SK-N-SH (cell line): ENCODE results near the gene FHOD3. TPM values are rescaled to one million over a fixed set of nuclear protein-coding genes. Genes with fewer than 3 reads are reported as not detected.

ENCODE experiments used
- CTCF ChIA-PET: fragments of 300-600, 350-600 bp; formaldehyde crosslinking; extraction: SDS; loops from one replicate; lab custom pipeline; 2021; lab: Yijun Ruan, JAX
- POLR2A ChIA-PET: fragments of 350-600 bp; sonication (Branson Sonifier 250); formaldehyde crosslinking; extraction: SDS; loops from one replicate; lab custom pipeline; 2020; ENCODE audit warnings: antibody characterized with exemption, inconsistent platforms; lab: Yijun Ruan, JAX
- DNase-seq: peaks from one replicate; pipeline ENCODE4 v3.0.0; 2012
- H2AFZ ChIP-seq: fragments of 200-600 bp; sonication (generic); 2 replicates; pipeline ENCODE4 v1.8.1; 2016; ENCODE audit warnings: antibody characterized with exemption, mild to moderate bottlenecking, low read depth
- H3F3A ChIP-seq: fragments of 200-600 bp; sonication (generic); replicated peaks from 2 replicates; pipeline ENCODE3; 2016; ENCODE audit warnings: antibody characterized with exemption, mild to moderate bottlenecking; ENCODE audit not compliant: insufficient read depth
- H3K27ac ChIP-seq, 2 experiments: fragments of 200-500 bp in 1 of 2; fragments of 200-600 bp in 1 of 2; sonication (Bioruptor generic) in 1 of 2; sonication (generic), shearing (Covaris generic) in 1 of 2; 2 replicates each; pipeline versions ENCODE4 v1.5.1 to v1.6.1; 2014 to 2016; ENCODE audit warnings: low read depth in 2 of 2, inconsistent platforms in 1 of 2, low read length in 1 of 2, mild to moderate bottlenecking in 1 of 2, mixed read lengths in 1 of 2
- H3K27me3 ChIP-seq: fragments of 200-600 bp; sonication (generic), shearing (Covaris generic); 2 replicates; pipeline ENCODE4 v1.6.1; 2016; ENCODE audit warnings: mixed run types; ENCODE audit not compliant: insufficient read depth
- H3K36me3 ChIP-seq, 2 experiments: fragments of 200-500 bp in 1 of 2; fragments of 200-600 bp in 1 of 2; sonication (Bioruptor generic) in 1 of 2; sonication (generic) in 1 of 2; replicated peaks in 1 of 2; 2 replicates each; pipeline versions ENCODE3 to v1.5.1; 2014 to 2016; ENCODE audit warnings: low read length in 1 of 2, mild to moderate bottlenecking in 1 of 2; ENCODE audit not compliant: insufficient read depth in 2 of 2, control insufficient read depth in 1 of 2
- H3K4me1 ChIP-seq, 2 experiments: fragments of 200-500 bp in 1 of 2; fragments of 200-600 bp in 1 of 2; sonication (Bioruptor generic) in 1 of 2; sonication (generic), shearing (Covaris generic) in 1 of 2; 2 replicates each; pipeline versions ENCODE4 v1.5.1 to v1.6.1; 2014 to 2016; ENCODE audit warnings: low read depth in 1 of 2, low read length in 1 of 2, mixed run types in 1 of 2; ENCODE audit not compliant: insufficient read depth in 2 of 2, control insufficient read depth in 1 of 2
- H3K4me2 ChIP-seq: fragments of 200-600 bp; sonication (generic), shearing (Covaris generic); 2 replicates; pipeline ENCODE4 v1.6.1; 2017; ENCODE audit warnings: mixed run types
- H3K4me3 ChIP-seq, 2 experiments: fragments of 200-500 bp in 1 of 2; fragments of 200-600 bp in 1 of 2; sonication (Bioruptor generic) in 1 of 2; sonication (generic), shearing (Covaris generic) in 1 of 2; 2 replicates each; pipeline versions ENCODE4 v1.5.1 to v1.8.1; 2014 to 2016; ENCODE audit warnings: low read depth in 2 of 2, inconsistent platforms in 1 of 2, low read length in 1 of 2, mild to moderate bottlenecking in 1 of 2, mixed read lengths in 1 of 2, moderate library complexity in 1 of 2
- H3K79me2 ChIP-seq: fragments of 200-600 bp; sonication (generic); 2 replicates; pipeline ENCODE4 v1.8.1; 2017; ENCODE audit warnings: mild to moderate bottlenecking; ENCODE audit not compliant: insufficient read depth
- H3K9ac ChIP-seq: fragments of 200-600 bp; sonication (generic); 2 replicates; pipeline ENCODE4 v1.6.1; 2017; ENCODE audit warnings: mixed run types
- H3K9me2 ChIP-seq: fragments of 200-600 bp; sonication (generic); 2 replicates; pipeline ENCODE4 v1.6.1; 2017; ENCODE audit warnings: mixed run types
- H3K9me3 ChIP-seq: fragments of 200-600 bp; sonication (generic); 2 replicates; pipeline ENCODE4 v1.6.1; 2017; ENCODE audit warnings: mixed run types, mild to moderate bottlenecking, moderate library complexity
- H4K20me1 ChIP-seq: fragments of 200-600 bp; sonication (generic); 2 replicates; pipeline ENCODE4 v1.6.1; 2017; ENCODE audit warnings: mild to moderate bottlenecking, mixed run types; ENCODE audit not compliant: insufficient read depth
- CHD2 ChIP-seq: fragments of 150-350 bp; IDR thresholded peaks from 2 replicates; pipeline ENCODE4 v1.6.1; 2018; ENCODE audit warnings: low read length; ENCODE audit not compliant: partially characterized antibody
- CTCF ChIP-seq: fragments of 200-600 bp; sonication (generic); IDR thresholded peaks from 2 replicates; pipeline ENCODE4 v1.6.1; 2017; ENCODE audit warnings: antibody characterized with exemption, mild to moderate bottlenecking, moderate library complexity
- ELF1 ChIP-seq: IDR thresholded peaks from 2 replicates; pipeline ENCODE4 v1.4.0; 2012
- EZH2phosphoT487 ChIP-seq: fragments of 200-600 bp; sonication (generic); IDR thresholded peaks from 2 replicates; pipeline ENCODE4 v1.6.1; 2017; ENCODE audit warnings: low read depth, mixed run types, mild to moderate bottlenecking, antibody characterized with exemption, moderate library complexity, borderline replicate concordance
- FOXM1 ChIP-seq: IDR thresholded peaks from 2 replicates; pipeline ENCODE4 v1.4.0; 2012; ENCODE audit warnings: low read depth, mild to moderate bottlenecking
- GABPA ChIP-seq: IDR thresholded peaks from 2 replicates; pipeline ENCODE4 v1.4.0; 2012; ENCODE audit warnings: low read depth, mild to moderate bottlenecking
- GATA2 ChIP-seq: sonication (generic); formaldehyde crosslinking; IDR thresholded peaks from 2 replicates; pipeline ENCODE4 v1.5.0; 2020; ENCODE audit warnings: mild to moderate bottlenecking, missing genetic modification reagents
- MAX ChIP-seq: IDR thresholded peaks from 2 replicates; pipeline ENCODE4 v1.4.0; 2012; ENCODE audit warnings: low read depth
- MEF2A ChIP-seq: IDR thresholded peaks from 2 replicates; pipeline ENCODE4 v1.4.0; 2012; ENCODE audit warnings: low read depth, borderline replicate concordance
- MXI1 ChIP-seq: IDR thresholded peaks from 2 replicates; pipeline ENCODE4 v1.6.1; 2012; ENCODE audit warnings: mild to moderate bottlenecking, low read depth, low read length, improper control_type of control experiment
- NFIC ChIP-seq: IDR thresholded peaks from 2 replicates; pipeline ENCODE4 v1.4.0; 2012; ENCODE audit warnings: borderline replicate concordance
- NRF1 ChIP-seq: IDR thresholded peaks from 2 replicates; pipeline ENCODE4 v1.6.1; 2012; ENCODE audit warnings: low read depth, mild to moderate bottlenecking, low read length
- PBX3 ChIP-seq: IDR thresholded peaks from 2 replicates; pipeline ENCODE4; 2012
- RAD21 ChIP-seq: IDR thresholded peaks from 2 replicates; pipeline ENCODE4 v1.6.1; 2012; ENCODE audit warnings: mild to moderate bottlenecking, low read length
- RFX5 ChIP-seq: IDR thresholded peaks from 2 replicates; pipeline ENCODE4 v1.6.1; 2012; ENCODE audit warnings: mild to moderate bottlenecking, improper control_type of control experiment, low read length
- TCF12 ChIP-seq: IDR thresholded peaks from 2 replicates; pipeline ENCODE4 v1.4.0; 2012
- TEAD4 ChIP-seq: IDR thresholded peaks from 2 replicates; pipeline ENCODE4 v1.4.0; 2012; ENCODE audit warnings: mild to moderate bottlenecking, borderline replicate concordance; ENCODE audit not compliant: insufficient read depth
- USF1 ChIP-seq: IDR thresholded peaks from 2 replicates; pipeline ENCODE4 v1.4.0; 2012; ENCODE audit warnings: low read depth, borderline replicate concordance
- USF2 ChIP-seq: fragments of 150-350 bp; IDR thresholded peaks from 2 replicates; pipeline ENCODE4 v1.6.1; 2017; ENCODE audit warnings: antibody characterized with exemption, low read length, low read depth, borderline replicate concordance
- WGBS: methylation state at CpG from one replicate; pipeline ENCODE4 v1.1.6; 2017; ENCODE audit warnings: low lambda C conversion rate; 5-methylcytosine and 5-hydroxymethylcytosine counted together
- polyA plus RNA-seq, 3 experiments: library from polyadenylated mRNA; depleted of rRNA; stranded (reverse); fragments of >200 nt; gene quantifications; 2 replicates each; pipeline ENCODE4 v1.2.3, GENCODE V29; 2012

FHOD3 gene
- polyA plus RNA-seq, 1 of the 3 experiments (the other 2 are of a cell fraction): 10.9 TPM

GRCh38 chr18:36514778-36515177 lies 217.3 kb downstream of the FHOD3 start:
- Histone ChIP-seq H3K4me3 (no peak overlapping the region), H3K79me2 (no peaks in the 10 kb centered on the region), H3K4me1 (peaks cover 0 to 32% of the 10 kb centered on the region in 2 experiments; a peak in 2 of 4 replicates), H3K27me3 (no peaks in the 10 kb centered on the region), H3K9me2 (no peaks in the 10 kb centered on the region), H3K36me3 (peaks cover 0 to 3% of the 10 kb centered on the region in 2 experiments), H2AFZ (no peak overlapping the region), H3K9me3 (no peaks in the 10 kb centered on the region), H3K4me2 (no peak overlapping the region), H3K27ac (no peak overlapping the region), H4K20me1 (no peaks in the 10 kb centered on the region), H3F3A (no peaks in the 10 kb centered on the region), H3K9ac (no peak overlapping the region)
- POLR2A ChIA-PET: no interaction called here
- no peak for DNase-seq
- CTCF ChIA-PET: interaction anchor here (0.7 kb wide), 1 partner anchor 12 kb away, joined by 3 read pairs; no protein-coding TSS in a partner anchor
- TF ChIP-seq CTCF (no peak), TEAD4 (no peak), USF2 (no peak), MAX (no peak), ELF1 (no peak), NFIC (no peak), RFX5 (no peak), RAD21 (no peak), CHD2 (no peak), GATA2 (CRISPR knock-in tag) (no peak), MEF2A (no peak), NRF1 (no peak), EZH2phosphoT487 (no peak), TCF12 (no peak), GABPA (no peak), PBX3 (no peak), FOXM1 (no peak), USF1 (no peak), MXI1 (no peak)
- 92% methylated on average over 6 of the region's 6 CpGs for WGBS
